Measurements from ENCODE around the gene PDP2.
"Not testable (repeated sequence)": the region's sequence is repeated elsewhere in the genome, so short reads cannot be mapped to it uniquely, and the experiment has no call there.

Gene PDP2

DNA sequence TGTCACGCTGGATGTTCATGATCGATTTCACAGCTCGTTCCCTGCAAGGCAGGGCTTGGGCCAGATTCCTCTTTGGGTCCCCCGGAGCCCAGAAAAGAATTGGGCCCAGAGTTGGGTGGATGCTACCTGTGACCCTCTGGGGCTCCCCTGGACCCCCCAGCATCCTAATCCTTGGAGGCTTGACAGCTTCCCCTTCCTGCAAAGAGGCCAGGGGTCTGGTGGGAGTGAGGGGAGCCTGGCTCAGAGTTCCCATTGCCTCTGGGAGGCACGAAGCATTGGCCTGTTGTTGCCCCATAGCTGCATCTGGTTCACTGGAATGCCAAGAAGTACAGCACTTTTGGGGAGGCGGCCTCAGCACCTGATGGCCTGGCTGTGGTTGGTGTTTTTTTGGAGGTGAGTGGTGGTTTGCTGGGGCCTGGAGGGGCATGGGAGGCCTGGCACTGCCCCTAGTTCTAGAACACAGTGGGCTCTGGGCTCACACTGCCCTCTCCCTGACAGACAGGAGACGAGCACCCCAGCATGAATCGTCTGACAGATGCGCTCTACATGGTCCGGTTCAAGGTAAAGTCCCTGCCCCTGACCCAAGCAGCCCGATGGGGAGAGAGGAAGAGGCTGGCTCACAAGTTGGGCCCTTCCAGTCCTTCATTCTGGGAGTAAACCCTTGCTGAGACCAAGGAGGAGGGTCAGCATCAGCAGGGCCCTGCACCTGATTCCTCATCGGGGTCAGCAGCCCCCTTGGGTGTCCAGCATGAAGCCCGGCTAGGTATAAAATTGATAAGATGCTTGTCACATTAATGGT, 28.9 kb upstream of the PDP2 start:
- H3K4me3 ChIP-seq (ENCODE audit: low read depth, low read length), result no peak overlapping the region
- no peak for DNase-seq (ENCODE audit: low read depth)

DNA sequence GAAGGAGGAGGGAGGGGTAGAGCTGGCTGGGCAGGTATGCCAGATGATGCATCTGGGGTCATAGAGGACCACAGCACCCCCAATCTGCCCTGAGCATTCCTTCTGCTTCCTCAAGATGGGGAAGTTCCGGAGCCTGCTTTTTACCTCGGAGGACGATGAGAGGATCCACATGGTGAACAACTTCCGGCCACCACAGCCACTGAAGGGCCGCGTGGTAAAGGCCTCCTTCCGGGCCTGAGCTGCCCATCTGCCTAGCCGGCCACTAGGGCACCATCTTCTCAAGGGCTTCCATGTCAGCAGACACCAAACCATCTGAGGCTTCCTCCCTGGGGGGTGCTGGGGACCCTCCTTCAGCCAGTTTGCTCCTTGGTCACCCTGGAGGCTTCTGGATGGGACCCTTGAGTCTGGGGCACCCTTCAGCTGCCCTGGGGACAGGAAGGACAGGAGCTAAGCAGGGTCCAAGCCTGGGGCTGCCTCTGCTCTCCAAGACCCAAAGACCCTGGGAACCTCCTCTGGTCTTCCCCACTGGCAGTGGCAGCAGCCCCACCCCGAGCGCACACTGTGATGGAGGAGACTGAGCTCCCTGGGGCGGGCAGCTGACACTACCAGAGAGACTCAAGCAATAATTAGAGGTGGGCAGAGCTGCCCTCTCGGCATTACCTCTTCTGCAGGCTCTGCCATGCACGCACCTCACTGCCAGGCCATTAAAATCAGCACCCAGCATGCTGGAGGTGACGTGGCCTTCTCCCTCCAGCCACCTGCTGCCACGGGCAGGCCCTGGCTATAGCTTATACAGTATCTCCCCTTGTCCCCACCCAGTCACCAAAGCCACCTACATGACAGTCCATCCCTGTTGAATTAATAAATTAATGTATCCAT, 26.8 kb upstream of the PDP2 start:
- no peak for DNase-seq (ENCODE audit: low read depth)
- no peak overlapping the region for H3K4me3 ChIP-seq (ENCODE audit: low read depth, low read length)

DNA sequence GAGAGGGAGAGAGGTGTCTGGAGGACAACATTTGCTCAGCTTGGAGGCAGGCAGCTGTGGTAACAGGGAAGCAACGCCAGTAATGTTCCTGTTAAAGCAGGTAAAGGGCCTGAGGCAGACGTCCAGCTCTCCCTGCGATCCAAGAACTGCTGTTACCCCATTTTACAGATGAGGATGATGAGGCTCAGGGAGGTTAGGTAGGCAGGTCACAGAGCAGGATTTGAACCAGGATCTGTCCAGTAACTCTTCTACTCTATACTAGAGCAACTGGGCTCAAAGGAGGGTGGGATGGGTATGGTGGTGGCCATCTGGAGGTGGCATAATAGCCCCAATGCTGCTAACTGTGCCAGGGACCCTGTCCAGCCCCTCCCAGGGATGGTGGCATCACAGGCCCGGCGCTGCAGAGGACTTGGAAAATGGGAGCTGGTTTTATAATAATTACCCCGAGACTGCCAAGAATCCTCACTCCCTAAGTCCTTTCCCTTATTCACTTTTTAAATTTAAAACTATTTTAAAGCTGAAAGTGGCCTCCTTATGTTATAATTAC, 24.1 kb upstream of the PDP2 start:
- H3K4me3 ChIP-seq (ENCODE audit: low read depth, low read length), result no peak overlapping the region
- DNase-seq (ENCODE audit: low read depth), result no peak

DNA sequence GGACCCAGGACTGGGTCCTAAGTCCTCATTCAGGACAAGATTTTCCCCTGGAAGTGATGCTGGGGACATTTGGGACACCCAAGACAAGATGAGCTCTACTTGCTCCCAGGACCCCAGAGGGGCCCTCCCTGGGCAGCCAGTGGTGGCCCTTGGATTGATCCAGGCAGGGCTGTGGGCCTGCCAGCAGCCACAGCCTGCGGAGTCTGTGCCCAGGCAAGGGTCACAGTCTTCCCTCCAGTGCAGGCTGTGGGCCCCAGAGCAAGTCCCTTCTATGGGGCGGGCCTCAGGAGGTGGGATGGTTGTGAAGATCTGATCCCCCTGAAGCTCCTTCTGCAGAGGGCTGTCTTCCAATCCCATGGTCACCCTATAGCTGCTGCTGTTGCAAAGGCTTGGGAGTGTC, 23.5 kb upstream of the PDP2 start:
- no peak for DNase-seq (ENCODE audit: low read depth)
- no peak overlapping the region for H3K4me3 ChIP-seq (ENCODE audit: low read depth, low read length)

DNA sequence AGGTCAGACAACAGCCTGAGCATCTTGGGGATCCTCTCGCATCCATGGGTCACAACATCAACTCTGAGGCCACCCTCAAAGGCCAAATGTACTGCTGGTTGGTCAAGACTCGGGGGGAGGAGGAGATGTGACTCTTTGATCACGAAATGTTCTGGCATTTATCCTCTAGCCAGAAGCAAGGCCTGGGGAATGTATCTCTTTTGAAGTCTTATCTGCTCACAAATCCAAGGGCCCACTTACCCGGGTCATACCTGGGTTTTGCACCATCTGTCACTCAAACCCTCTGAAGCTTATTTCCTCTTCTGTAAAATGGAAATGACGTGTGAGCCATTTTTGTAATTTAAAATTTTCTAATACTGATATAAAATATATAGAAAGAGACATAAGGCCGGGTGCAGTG, 22.9 kb upstream of the PDP2 start:
- DNase-seq (ENCODE audit: low read depth), result no peak

DNA sequence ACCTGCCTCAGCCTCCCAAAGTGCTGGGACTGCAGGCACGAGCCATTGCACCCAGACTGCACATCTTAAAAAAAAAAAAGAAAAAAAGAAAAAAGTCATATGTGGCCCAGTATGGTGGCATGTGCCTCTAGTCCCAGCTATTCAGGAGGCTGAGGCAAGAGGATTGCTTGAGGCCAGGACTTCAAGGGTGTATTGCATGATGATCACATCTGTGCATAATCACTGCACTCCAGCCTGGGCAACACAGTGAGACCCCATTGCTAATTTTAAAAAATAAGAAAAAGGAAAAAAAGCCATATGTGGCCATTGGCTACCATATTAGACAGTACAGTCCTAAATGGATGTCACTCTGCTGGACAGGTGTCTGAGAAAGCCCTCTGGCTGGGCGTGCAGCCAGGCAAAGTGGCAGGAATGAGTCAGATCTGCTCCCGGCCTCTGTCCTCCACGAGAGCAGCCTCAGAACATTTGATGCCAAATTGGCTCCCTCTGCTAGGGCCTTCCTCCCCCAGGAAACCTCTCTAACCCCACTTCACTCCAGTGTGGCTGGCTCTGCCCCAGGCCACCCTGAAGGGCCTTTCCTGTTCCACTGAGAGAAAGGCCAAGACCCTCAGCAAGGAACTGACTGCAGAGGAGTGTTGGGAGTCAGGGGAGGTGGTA, 21.4 kb upstream of the PDP2 start:
- no peak for DNase-seq (ENCODE audit: low read depth)
- no peak overlapping the region for H3K4me3 ChIP-seq (ENCODE audit: low read depth, low read length)

More for the DNA sequence above, 22.9 kb upstream of the PDP2 start:
- H3K4me3 ChIP-seq (ENCODE audit: low read depth, low read length), result no peak overlapping the region

DNA sequence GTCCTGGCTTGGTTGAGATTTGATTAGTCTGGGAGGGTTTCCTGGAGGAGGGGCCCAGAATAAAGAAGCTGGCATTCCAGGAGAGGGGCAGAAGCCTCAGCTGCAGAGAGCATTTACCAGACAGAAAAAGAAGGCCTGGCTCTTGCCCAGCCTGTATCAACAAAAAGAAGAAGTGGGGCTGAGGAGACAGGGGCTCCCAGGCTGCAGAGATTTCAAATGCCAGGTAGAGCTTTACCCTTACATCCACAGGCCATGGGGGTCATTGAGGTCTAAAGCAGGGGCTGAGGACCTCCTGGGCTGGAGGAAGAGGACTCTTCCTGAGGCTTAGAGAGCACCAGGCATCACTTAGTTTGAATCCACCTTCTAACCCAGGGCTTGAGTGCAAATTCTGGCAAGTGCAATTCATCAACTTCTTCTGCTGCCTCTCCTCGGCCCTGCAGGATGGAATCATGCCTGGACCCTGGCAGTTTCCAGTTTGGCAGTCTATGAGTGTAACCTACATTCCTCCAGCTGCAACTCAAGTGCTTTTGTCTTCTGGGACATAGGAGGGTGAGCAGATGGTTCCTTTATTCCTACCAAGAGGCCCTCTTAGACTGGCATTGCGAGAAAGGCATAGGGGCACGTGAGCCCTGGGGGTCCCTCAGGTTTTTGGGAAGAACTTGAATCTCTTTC, 20.8 kb upstream of the PDP2 start:
- DNase-seq (ENCODE audit: low read depth), result no peak

DNA sequence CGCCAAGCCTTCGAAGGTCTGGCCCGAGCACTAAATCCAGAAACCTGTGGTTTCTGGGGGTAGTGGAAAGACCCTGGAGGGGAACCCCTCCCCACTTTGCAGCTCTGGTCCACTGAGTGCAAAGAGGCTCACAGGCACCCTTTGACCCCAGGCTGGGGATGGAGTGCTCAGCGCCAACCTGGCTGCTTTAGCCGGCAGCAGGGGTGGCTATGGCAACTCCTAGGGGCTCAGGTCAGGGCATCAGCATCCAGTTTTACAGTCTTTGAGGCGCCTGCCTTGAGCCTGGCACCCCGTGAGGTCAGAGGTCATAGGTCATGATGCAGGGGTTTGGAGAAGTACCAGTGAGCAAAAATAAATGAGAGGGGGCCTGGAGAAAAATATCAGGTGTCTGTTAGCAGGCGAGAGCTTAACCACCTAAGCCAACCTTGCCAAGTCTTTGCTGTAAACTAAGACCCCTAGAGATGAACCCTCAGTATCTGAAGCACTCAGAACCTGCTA, 18.2 kb upstream of the PDP2 start:
- no peak overlapping the region for H3K4me3 ChIP-seq (ENCODE audit: low read depth, low read length)
- no peak for DNase-seq (ENCODE audit: low read depth)

More for the DNA sequence above, 20.8 kb upstream of the PDP2 start:
- H3K4me3 ChIP-seq (ENCODE audit: low read depth, low read length), result no peak overlapping the region

DNA sequence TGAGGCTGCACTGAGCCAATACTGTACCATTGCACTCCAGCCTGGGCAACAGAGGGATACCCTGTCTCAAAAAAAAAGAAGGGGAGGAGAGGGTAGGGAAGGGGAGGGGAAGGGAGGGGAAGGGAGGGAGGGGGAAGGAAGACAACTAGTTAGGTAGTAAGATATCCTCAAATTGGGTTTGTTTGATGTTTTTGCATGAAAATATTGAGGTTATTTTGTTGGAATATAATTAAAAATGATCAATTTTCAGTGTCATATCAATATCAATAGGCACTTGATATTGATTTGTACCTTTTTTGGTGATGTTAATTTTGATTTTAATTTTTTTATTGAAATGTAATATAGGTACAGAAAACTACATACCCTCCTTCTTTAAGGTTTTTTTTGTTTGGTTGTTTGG, 16.6 kb upstream of the PDP2 start:
- no peak overlapping the region for H3K4me3 ChIP-seq (ENCODE audit: low read depth, low read length)
- no peak for DNase-seq (ENCODE audit: low read depth)

DNA sequence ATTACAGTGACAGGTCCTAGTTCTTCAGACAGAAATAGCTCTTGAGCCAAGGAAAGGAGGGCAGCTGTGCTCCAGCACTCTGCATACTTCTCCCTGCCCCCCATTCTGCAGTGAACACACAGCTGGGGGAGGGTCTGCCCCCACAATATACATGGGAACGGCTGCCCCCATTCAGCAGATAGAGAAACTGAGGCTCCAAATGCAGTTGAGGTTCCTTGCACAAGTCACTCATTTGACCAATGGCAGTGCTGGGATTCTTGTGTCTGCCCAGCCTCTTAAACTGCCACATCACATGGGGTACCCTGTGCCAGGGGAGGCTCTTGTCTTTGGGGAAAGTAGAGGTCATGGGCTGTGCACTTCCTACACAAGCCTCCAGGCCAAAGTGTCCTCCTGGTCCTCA, 10.9 kb upstream of the PDP2 start:
- H3K4me3 ChIP-seq (ENCODE audit: low read depth, low read length), result no peak overlapping the region
- DNase-seq (ENCODE audit: low read depth), result no peak

DNA sequence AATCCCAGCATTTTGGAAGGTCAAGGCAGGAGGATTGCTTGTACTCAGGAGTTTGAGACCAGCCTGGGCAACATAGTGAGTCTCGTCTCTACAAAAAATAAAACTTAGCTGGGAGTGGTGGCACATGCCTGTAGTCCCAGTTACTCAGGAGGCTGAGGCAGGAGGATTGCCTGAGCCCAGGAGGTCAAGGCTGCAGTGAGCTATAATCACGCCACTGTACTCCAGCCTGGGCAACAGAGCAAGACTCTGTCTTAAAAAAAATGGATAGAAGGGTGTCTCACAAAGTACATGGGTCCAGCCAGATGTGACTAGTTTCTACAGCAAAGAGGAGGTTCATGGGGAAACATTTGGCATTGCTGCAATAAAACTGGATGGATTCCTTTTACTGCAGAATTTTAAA, 9.0 kb upstream of the PDP2 start:
- DNase-seq (ENCODE audit: low read depth); H3K4me3 ChIP-seq (ENCODE audit: low read depth, low read length): not testable (repeated sequence)

DNA sequence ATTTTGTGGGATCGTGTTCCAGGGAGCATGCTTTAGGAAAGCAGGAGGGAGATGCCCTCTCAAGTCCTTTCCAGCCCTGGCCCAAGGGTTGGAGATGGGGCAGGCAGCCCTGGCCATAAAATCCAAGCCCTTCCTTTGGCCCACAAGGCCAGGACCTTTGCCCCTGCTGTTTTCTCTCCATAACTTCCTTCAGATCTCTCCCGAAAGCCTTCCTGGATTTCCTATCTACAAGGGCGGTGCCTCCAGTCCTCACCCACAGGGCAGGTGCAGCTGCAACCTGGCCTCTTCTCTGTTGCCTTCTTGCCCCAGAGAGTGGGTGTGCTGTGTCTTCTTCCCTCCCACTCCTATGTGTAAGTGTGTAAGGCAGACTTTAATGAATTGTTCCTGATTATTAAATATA, 8.5 kb upstream of the PDP2 start:
- no peak overlapping the region for H3K4me3 ChIP-seq (ENCODE audit: low read depth, low read length)
- no peak for DNase-seq (ENCODE audit: low read depth)

DNA sequence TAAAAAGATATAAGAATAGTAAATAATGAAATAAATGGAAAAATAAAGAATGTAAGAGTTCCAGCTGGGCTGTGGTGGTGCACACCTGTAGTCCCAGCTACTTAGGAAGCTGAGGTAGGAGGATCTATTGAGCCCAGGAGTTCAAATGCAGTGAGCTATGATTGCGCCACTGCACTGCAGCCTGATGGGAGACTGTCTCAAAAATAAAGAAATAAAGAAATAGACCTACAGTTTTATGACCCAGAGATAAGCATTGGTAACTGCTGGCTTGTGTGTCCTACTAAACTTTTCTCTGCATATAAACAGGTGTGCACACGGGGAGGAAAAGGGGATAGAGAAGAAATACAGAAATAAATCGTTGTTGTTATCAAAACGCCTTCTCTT, 7.8 kb upstream of the PDP2 start:
- peak overlapping the region; percentile 38 for H3K4me3 ChIP-seq (ENCODE audit: low read depth, low read length)
- no peak for DNase-seq (ENCODE audit: low read depth)

DNA sequence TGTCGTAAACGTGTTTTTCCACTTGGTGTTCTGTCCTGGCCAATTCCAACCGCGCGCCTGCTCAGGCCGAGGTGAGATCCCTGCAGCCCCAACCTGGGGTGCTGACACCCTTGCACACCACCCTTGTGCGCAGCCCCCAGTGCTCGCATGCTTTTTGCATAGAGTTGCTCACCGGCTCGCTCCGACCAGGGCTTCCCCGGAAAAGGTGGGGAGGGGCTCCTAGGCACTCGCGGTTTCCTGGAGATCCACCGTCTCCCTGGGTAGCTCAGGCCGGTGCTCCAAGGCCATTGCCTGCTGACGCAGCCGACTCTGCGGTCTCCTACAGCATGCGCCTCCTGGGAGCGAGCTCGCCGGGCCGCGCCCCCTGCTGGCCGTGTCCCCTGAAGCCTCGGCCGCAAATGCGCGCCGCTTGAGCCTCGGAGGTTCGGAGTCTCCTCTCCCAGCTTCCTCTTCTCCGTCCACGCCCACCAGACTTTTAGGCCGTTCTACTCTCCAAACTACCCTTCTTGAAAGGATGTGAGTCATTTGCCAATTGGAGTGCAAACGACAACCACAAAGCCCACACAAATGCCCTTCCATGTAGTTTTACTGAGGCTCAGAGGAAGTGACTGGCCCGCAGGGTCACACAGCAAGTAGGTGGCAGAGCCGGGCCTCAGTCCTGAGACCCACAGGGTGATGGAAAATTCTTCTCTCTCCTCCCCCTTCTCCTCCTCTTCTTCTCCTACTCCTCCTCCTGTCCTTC, 7.2 kb upstream of the PDP2 start:
- H3K4me3 ChIP-seq (ENCODE audit: low read depth, low read length), result peak overlapping the region; percentile 38
- DNase-seq (ENCODE audit: low read depth), result peak; percentile 96

DNA sequence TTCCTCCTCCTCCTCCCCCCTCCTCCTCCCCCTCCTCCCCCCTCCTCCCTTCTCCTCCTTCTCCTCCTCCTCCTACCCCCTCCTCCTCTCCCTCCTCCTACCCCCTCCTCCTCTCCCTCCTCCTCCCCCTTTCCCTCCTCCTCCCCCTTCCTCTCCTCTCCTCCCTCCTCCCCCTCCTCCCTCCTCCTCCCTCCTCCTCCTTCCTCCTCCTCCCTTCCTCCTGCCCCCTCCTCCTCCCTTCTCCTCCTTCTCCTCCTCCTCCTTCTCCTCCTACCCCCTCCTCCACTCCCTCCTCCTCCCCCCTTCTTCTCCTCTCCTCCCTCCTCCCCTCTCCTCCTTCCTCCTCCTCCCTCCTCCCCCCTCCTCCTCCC, 6.6 kb upstream of the PDP2 start:
- H3K4me3 ChIP-seq (ENCODE audit: low read depth, low read length), result no peak overlapping the region
- DNase-seq (ENCODE audit: low read depth), result no peak

DNA sequence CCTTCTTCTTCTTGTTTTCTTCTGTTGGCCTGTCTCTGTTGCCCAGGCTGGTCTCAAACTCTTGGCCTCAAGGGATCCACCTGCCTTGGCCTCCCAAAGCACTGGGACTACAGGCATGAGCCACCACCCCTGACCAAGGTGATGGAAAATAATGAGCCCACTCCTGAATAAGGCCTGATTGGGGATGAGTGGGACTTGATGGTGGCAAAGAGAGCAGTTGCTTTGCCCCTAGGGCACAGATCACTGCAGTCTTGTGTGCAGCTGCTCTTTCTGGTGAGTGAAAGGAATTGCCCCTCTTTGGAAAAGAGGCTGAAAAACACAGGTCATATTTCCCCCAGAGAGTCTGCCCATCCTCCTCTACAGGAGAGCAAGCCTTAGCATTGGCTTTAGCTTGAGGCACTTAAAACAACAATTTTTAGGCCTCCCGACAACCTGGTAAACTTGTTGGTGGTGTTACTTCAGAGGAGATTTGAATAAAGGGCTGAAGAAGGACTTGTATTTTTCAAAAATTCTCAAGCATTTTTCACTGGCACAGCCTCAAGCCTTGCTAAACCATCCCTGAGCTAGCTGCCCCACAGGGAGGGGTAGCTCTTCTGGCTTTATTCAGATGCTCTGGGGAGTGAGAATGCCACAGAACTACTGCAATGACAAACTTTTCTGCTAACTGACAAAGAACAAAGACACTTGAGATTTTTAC, 6.1 kb upstream of the PDP2 start:
- no peak for DNase-seq (ENCODE audit: low read depth)
- no peak overlapping the region for H3K4me3 ChIP-seq (ENCODE audit: low read depth, low read length)

DNA sequence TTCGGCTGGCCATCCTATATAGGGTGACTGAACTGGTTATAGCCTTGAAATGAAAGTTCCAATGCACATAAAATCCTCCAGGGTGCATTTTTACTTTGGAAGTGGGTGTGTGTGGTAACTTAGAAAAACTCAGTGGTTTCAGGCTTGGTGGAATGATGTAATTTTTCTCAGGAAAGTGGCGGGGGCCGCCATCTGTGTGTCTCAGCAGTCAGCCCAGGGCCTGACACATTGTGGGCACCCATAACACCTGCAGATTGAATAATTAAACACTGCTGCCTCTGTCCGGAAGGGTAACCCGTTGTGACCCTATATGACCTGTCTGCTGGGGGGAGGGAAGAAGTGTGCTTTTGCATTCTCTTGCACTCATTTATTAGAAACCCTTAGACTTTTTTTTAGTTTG, 2.2 kb upstream of the PDP2 start:
- no peak for DNase-seq (ENCODE audit: low read depth)
- no peak overlapping the region for H3K4me3 ChIP-seq (ENCODE audit: low read depth, low read length)

DNA sequence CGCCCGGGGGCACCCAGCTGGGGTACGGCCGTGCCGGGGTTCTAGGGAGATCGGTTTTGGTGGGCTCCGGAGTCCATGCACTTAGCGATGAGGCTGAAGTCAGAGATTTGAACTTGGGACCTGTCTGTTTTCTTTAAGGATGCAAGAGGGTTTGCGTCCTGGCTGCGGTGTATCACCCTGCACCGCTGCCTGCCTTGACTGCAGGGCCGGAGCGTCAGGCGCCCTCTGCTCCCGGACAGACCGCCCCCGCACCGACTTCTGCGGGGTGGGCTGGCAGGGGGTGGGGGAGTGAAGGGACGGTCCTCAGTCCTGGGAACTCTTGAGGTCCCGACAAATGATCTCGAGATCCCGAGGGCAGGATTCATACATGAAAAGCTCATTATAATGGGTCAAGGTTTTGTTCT, 701 bp downstream of the PDP2 start:
- no peak for DNase-seq (ENCODE audit: low read depth)
- peak overlapping the region; percentile 90 for H3K4me3 ChIP-seq (ENCODE audit: low read depth, low read length)

Measured in skeletal muscle cell (primary cell).